ENCODE measurements around the gene FRY. TPM values are rescaled to one million over a fixed set of nuclear protein-coding genes. Genes with fewer than 3 reads are reported as not detected.
A peak's percentile ranks its signal among the peaks of the same experiment; 100 is the strongest.

FRY gene
- total and polyA plus RNA-seq, 10 donors, result 0.80 to 30.0 (median 23.5) TPM

DNA sequence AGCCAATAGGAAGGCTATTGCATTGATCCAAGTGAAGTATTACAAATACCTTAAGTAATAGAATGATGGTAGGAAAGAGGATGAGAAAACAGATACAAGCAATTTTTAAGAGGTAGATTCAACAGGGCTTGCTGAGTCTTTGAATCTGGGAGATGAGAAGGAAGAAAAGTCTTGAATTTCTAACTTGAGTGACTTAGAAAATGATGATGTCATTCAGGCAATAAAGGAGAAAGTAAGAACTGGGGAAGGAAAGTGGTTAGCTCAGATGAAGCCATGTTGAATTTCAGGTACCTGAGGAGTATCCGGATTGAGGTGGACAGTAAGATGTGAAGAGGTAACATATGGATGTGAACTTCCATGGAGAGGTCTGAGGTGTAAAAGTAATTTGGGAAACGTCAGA lies 15.5 kb upstream of the FRY start:
- TF ChIP-seq POLR2AphosphoS5 (IDR thresholded peaks at IDR 0.05) (no peak), POLR2A (IDR thresholded peaks at IDR 0.05) (no peak)
- TF ChIP-seq, protein P1, sequence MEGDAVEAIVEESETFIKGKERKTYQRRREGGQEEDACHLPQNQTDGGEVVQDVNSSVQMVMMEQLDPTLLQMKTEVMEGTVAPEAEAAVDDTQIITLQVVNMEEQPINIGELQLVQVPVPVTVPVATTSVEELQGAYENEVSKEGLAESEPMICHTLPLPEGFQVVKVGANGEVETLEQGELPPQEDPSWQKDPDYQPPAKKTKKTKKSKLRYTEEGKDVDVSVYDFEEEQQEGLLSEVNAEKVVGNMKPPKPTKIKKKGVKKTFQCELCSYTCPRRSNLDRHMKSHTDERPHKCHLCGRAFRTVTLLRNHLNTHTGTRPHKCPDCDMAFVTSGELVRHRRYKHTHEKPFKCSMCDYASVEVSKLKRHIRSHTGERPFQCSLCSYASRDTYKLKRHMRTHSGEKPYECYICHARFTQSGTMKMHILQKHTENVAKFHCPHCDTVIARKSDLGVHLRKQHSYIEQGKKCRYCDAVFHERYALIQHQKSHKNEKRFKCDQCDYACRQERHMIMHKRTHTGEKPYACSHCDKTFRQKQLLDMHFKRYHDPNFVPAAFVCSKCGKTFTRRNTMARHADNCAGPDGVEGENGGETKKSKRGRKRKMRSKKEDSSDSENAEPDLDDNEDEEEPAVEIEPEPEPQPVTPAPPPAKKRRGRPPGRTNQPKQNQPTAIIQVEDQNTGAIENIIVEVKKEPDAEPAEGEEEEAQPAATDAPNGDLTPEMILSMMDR (IDR thresholded peaks at IDR 0.05 in 8 of 11, conservative IDR thresholded peaks at IDR 0.05 in 3 of 11), result no peak
- DNase-seq, result no peak
- intact Hi-C loops (cut with DNase I; ENCODE audit: low total_unique reads), result no loop called here
- no peaks in the 10 kb centered on the region for H3K36me3 ChIP-seq
- H3K4me1 ChIP-seq, result peaks cover 0 to 18% (median 0%) of the 10 kb centered on the region in 6 donors
- no peaks in the 10 kb centered on the region for H3K9me3 ChIP-seq
- 87 to 97% (median 89%) methylated on average over 2 of the region's 2 CpGs for WGBS, 5 donors
- H3K4me3 ChIP-seq, result no peak overlapping the region
- no peaks in the 10 kb centered on the region for H3K27me3 ChIP-seq (replicated peaks in 1 of 7)
- no peak overlapping the region for H3K27ac ChIP-seq

DNA sequence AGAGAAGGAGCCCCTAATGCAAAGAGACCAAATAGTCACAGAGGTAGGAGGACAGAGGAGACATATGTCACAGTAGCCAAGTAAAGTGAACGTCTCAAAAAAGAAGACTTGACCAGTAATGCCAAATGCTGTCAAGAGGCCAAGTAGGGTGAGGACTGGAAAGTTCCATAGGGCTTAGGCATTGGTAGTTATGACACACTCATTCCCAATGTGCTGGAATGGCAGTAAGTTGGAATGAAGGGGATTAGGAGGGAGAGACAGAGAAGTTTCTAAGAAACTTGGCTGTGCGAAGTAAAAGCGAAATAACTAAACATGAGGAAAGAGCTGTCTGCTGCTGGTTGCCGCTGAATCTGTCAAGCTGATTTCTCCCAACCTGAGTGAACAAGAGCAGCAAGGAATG lies 14.9 kb upstream of the FRY start:
- TF ChIP-seq POLR2A (IDR thresholded peaks at IDR 0.05) (no peak), POLR2AphosphoS5 (IDR thresholded peaks at IDR 0.05) (no peak)
- TF ChIP-seq, protein P1 (IDR thresholded peaks at IDR 0.05 in 8 of 11, conservative IDR thresholded peaks at IDR 0.05 in 3 of 11), result no peak
- no peak overlapping the region for H3K27ac ChIP-seq
- no peak for DNase-seq
- H3K9me3 ChIP-seq, result no peaks in the 10 kb centered on the region
- H3K36me3 ChIP-seq, result no peaks in the 10 kb centered on the region
- no peak overlapping the region for H3K4me3 ChIP-seq
- intact Hi-C loops (cut with DNase I; ENCODE audit: low total_unique reads), result no loop called here
- no peaks in the 10 kb centered on the region for H3K27me3 ChIP-seq (replicated peaks in 1 of 7)
- peaks cover 0 to 18% (median 0%) of the 10 kb centered on the region in 6 donors for H3K4me1 ChIP-seq
- 87 to 95% (median 92%) methylated on average over 4 of the region's 4 CpGs for WGBS, 5 donors

DNA sequence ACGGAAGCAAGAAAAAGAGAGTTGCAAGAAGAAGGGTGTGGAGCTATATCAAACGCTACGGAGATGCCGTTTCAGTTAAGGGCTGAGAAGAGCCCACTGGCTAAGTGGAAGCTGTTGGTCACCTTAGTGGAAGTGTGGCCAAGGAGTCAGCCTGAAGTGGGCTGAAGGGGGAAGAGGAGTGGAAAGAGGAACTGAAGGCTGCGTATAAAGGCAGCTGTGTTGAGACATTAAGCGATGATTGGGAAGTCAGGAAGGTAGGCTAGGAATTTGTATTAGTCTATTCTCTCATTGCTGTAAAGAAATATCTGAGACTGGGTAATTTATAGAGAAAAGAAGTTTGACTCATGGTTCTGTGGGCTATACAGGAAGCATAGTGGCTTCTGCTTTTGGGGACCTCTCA lies 14.1 kb upstream of the FRY start:
- no peak for DNase-seq
- intact Hi-C loops (cut with DNase I; ENCODE audit: low total_unique reads), result no loop called here
- H3K27me3 ChIP-seq (replicated peaks in 1 of 7), result no peaks in the 10 kb centered on the region
- WGBS, 5 donors, result 64 to 88% (median 81%) methylated on average over 6 of the region's 6 CpGs
- no peak overlapping the region for H3K27ac ChIP-seq
- peaks cover 0 to 27% (median under 1%) of the 10 kb centered on the region in 6 donors for H3K4me1 ChIP-seq
- TF ChIP-seq, protein P1 (IDR thresholded peaks at IDR 0.05 in 8 of 11, conservative IDR thresholded peaks at IDR 0.05 in 3 of 11), result no peak
- TF ChIP-seq POLR2A (IDR thresholded peaks at IDR 0.05) (no peak), POLR2AphosphoS5 (IDR thresholded peaks at IDR 0.05) (no peak)
- H3K36me3 ChIP-seq, result no peaks in the 10 kb centered on the region
- no peaks in the 10 kb centered on the region for H3K9me3 ChIP-seq
- no peak overlapping the region for H3K4me3 ChIP-seq

DNA sequence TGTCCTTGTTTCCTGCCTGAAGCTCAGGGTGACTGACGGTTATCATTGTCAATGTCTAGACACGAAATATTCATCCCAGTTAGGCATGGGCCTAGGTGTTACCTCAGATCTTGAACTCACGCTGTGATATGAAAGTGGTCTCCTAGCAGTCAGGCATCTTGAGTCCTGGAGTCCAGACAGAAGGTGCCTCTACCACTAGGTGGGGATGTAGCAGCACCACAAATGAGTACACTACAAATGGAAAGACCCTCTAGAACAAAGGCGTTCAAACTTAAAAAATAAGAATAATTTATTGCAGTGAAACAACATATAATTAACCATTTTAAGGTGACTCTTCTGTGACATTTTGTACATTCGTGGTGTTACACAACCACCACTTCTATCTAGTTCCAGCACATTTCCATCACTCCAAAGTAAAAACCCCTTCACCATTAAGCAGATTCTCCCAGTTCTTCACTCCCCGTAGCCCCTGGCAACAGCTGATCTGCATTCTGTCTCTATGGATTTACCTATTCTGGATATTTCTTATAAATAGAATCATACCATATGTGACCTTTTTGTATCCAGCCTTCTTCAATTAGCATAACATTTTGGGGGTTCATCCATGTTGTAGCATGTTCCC lies 11.9 kb upstream of the FRY start:
- no peak overlapping the region for H3K27ac ChIP-seq
- no peak overlapping the region for H3K4me3 ChIP-seq
- peaks cover 0 to 32% (median 3%) of the 10 kb centered on the region in 6 donors for H3K4me1 ChIP-seq
- no peak for DNase-seq
- H3K27me3 ChIP-seq (replicated peaks in 1 of 7), result no peaks in the 10 kb centered on the region
- no peak for TF ChIP-seq POLR2A (IDR thresholded peaks at IDR 0.05)
- TF ChIP-seq, protein P1 (IDR thresholded peaks at IDR 0.05 in 8 of 11, conservative IDR thresholded peaks at IDR 0.05 in 3 of 11), result peak in 10 of 11 experiments; percentile 13 to 76 (median 60)
- no peaks in the 10 kb centered on the region for H3K36me3 ChIP-seq
- H3K9me3 ChIP-seq, result no peaks in the 10 kb centered on the region
- WGBS, 5 donors, result 33 to 49% (median 39%) methylated on average over 6 of the region's 6 CpGs
- intact Hi-C loops (cut with DNase I; ENCODE audit: low total_unique reads), result loop anchor here (10.0 kb wide), 1 partner anchor 285 kb away; no protein-coding TSS in a partner anchor
